Measurements from ENCODE around the gene MACROD2.
"Not testable (repeated sequence)": the region's sequence is repeated elsewhere in the genome, so short reads cannot be mapped to it uniquely, and the experiment has no call there.

MACROD2 gene

GRCh38 chr20:15179381-15179780, 1184.1 kb downstream of the MACROD2 start:
- in situ Hi-C loops (cut with HindIII; ENCODE audit: low sequenced_read_pairs), result no loop called here

- in situ Hi-C loops (cut with HindIII; ENCODE audit: low sequenced_read_pairs), result no loop called here
Measured at GRCh38 chr20:15179781-15180180, 1184.5 kb downstream of the MACROD2 start.

DNA sequence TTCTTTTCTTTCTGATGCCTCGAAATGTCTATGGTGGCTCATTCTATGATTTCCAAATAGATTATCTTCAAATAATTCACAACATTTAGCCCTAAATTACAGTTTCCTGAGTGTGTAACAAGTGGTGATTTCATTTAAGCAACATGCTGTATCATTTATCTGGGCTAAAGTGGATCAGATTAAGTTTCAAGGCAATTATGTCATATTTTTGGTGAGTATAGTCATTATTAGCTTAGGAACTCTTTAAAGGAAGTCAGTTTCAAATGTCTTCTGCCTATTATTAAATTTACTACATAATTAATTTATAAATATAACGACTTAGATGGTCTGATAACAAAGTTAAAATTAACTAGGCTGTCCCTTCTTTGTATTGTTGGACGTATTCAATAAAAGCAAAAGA, 1190.0 kb downstream of the MACROD2 start:
- in situ Hi-C loops (cut with HindIII; ENCODE audit: low sequenced_read_pairs), result no loop called here

- in situ Hi-C loops (cut with HindIII; ENCODE audit: low sequenced_read_pairs), result no loop called here
Measured at GRCh38 chr20:15185913-15186312, 1190.6 kb downstream of the MACROD2 start.

- in situ Hi-C loops (cut with HindIII; ENCODE audit: low sequenced_read_pairs), result no loop called here
Measured at GRCh38 chr20:15187612-15188011, 1192.3 kb downstream of the MACROD2 start.

GRCh38 chr20:15188415-15188814, 1193.1 kb downstream of the MACROD2 start:
- in situ Hi-C loops (cut with HindIII; ENCODE audit: low sequenced_read_pairs), result no loop called here

- in situ Hi-C loops (cut with HindIII; ENCODE audit: low sequenced_read_pairs), result no loop called here
Measured at GRCh38 chr20:15191082-15191723, 1195.9 kb downstream of the MACROD2 start.

- in situ Hi-C loops (cut with HindIII; ENCODE audit: low sequenced_read_pairs), result no loop called here
Measured at GRCh38 chr20:15195378-15195777, 1200.1 kb downstream of the MACROD2 start.

DNA sequence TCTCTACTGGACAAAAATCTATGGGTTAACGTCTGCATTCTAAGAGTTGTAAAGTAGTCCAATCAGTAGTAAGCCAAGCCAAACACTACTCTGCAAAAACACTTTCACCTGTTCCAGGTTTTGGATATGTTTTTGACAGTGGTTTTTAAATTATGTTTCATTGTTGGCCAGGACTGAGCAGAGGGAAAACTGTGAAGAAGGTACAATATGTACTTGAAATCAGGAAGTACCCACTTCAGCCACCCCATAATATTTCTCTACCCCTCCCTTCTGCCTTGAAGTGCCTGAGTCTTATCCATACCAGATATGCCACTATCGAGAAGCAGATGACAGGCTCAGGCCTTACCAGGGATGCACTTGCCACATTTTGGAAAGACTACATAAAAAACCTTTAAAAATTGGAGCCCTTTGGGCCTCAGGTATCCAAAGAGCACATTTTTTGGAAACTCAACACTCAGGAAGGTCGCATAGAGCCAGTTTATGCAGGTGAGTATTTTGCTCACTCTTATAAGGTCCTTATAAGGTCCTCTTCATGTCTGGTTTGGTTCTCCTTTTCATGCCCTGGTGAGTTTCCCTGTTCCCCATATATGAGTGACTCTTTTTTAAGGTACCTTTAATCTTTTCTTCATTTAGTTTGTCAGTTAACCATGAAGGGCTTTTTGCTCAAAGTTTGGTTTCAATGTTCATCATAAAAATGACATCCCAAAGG, 1201.4 kb downstream of the MACROD2 start:
- in situ Hi-C loops (cut with HindIII; ENCODE audit: low sequenced_read_pairs), result no loop called here

- in situ Hi-C loops (cut with HindIII; ENCODE audit: low sequenced_read_pairs), result not testable (repeated sequence)
Measured at GRCh38 chr20:15198017-15198416, 1202.7 kb downstream of the MACROD2 start.

DNA sequence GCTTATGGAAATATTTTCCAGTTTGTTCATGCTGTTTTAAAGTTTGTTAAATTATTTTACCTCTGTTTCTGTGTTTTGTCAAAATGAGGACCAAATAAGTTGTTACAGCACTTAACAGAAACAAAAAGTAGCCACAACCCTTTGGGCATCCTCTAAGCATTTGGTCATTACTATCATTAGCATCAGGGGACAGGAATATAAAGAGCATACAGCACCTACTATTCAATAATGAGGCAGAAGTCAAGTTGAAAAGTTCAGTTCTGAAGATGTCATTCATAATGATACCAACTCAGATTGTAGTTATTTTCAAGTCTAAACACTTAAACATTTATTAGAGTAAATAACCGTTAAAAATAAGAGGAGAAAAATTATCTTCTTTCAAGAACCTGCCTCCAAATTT, 1204.4 kb downstream of the MACROD2 start:
- in situ Hi-C loops (cut with HindIII; ENCODE audit: low sequenced_read_pairs), result no loop called here

DNA sequence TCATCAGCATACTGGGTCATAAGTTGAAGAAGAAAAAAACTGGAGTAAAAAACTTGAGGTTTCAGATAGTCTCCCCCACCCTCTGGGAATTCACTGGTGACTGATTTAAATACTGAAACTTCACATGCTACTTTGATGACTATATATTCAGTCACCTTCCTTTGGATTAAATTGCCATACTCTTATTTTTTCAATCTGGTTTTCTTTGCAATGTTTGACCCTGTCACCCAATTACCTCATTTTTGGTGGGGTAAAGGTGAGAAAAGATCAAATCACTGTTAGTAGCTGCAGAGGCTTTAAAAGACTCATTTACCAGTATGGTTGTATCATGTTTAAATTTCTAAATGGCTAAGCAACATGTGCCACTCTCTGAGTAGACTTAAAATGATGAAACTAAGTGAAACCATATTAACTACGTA, 1204.8 kb downstream of the MACROD2 start:
- in situ Hi-C loops (cut with HindIII; ENCODE audit: low sequenced_read_pairs), result no loop called here

DNA sequence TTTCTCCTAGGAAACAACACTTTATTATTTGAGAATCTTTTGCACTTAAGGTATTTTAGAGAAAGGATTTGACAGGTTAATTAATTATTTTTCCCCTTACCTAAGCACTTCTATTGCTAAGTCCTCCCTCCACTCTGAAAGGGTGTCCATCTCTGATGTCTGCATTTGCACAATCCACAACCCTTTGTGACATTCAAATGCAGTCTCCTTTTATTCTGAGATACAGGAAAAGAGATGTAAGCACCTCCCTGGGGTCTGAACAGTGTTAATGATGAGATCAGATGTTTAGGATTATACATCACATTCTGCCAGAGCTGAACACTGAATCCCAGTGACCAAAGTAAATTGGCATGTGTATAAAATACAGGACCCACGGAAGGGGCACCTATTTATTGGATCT, 1206.3 kb downstream of the MACROD2 start:
- in situ Hi-C loops (cut with HindIII; ENCODE audit: low sequenced_read_pairs), result no loop called here

- in situ Hi-C loops (cut with HindIII; ENCODE audit: low sequenced_read_pairs), result no loop called here
Measured at GRCh38 chr20:15204234-15204633, 1208.9 kb downstream of the MACROD2 start.

- in situ Hi-C loops (cut with HindIII; ENCODE audit: low sequenced_read_pairs), result no loop called here
Measured at GRCh38 chr20:15205028-15205427, 1209.7 kb downstream of the MACROD2 start.

GRCh38 chr20:15205719-15206118, 1210.4 kb downstream of the MACROD2 start:
- in situ Hi-C loops (cut with HindIII; ENCODE audit: low sequenced_read_pairs), result no loop called here

DNA sequence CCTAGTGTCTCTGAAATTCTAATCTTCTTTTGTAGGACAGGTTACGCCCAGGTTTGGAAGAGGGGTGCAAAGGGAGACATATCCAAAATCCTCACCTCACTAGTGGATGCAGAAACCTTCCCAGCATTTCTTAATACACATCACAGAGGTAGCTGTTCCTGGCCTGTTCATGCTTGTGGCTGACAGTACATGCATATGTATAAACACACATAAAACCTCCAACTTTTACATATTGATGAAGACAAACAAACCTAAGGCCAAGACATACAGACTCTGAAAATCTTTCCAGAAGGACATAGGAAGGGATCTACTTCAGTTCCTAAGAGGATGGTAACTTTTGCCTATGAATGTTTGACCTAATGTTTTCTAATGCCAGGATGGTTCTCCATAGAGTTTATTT, 1214.2 kb downstream of the MACROD2 start:
- in situ Hi-C loops (cut with HindIII; ENCODE audit: low sequenced_read_pairs), result no loop called here

GRCh38 chr20:15214051-15214450, 1218.7 kb downstream of the MACROD2 start:
- in situ Hi-C loops (cut with HindIII; ENCODE audit: low sequenced_read_pairs), result no loop called here

- in situ Hi-C loops (cut with HindIII; ENCODE audit: low sequenced_read_pairs), result no loop called here
Measured at GRCh38 chr20:15220009-15220656, 1224.8 kb downstream of the MACROD2 start.

DNA sequence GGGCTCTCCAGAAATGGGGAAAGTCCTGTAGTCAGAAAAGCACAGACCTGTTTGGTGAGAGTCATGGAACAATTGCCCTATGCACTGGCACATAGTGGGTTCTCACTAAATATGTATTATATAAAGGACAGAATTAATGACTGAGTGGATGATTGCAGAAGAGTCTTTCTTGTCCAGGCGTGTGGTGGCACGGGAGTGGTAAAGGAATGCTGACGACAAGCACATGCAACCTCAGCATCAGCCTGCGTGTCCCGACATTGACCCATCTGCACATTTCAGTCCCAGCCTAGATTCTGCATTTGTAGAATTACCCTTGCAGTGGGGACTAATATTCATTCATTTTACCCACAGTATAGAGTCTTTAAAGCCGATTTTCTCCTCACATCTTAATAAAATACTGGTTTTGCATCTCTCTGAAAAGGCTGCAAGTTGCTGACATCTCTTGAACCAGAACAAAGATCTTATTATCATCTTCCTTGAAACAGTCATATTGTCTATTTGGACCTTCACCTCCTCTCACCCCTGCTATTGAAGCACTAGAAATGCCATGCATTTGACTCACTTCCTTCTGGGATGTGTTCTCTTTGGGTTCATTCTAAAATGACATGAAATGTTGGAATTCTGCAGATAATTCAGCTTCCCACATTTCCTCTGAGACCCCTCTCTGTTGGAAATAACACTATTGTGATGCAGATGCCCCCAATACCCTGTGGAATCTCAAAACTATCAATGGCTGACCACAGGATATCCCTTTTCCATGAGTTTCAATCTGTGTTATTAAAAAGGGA, 1225.7 kb downstream of the MACROD2 start:
- in situ Hi-C loops (cut with HindIII; ENCODE audit: low sequenced_read_pairs), result no loop called here
